ENCODE measurements around the gene CLN6.
"Not testable (repeated sequence)": the region's sequence is repeated elsewhere in the genome, so short reads cannot be mapped to it uniquely, and the experiment has no call there.

Gene CLN6

GRCh38 chr15:68186671-68187397, 42.7 kb downstream of the CLN6 start:
- DNase-seq, result no peak

GRCh38 chr15:68184616-68185480, 44.7 kb downstream of the CLN6 start:
- no peak for DNase-seq

GRCh38 chr15:68183616-68184315, 45.8 kb downstream of the CLN6 start:
- no peak for DNase-seq

GRCh38 chr15:68177742-68178141, 51.8 kb downstream of the CLN6 start:
- no peak for DNase-seq

- no peak for DNase-seq
Observed at GRCh38 chr15:68176601-68177000, 52.9 kb downstream of the CLN6 start.

GRCh38 chr15:68175526-68175925, 54.0 kb downstream of the CLN6 start:
- no peak for DNase-seq

GRCh38 chr15:68173119-68173518, 56.4 kb downstream of the CLN6 start:
- no peak for DNase-seq

GRCh38 chr15:68172037-68172436, 57.5 kb downstream of the CLN6 start:
- not testable (repeated sequence) for DNase-seq

GRCh38 chr15:68166847-68167246, 62.7 kb downstream of the CLN6 start:
- no peak for DNase-seq

- no peak for DNase-seq
Observed at GRCh38 chr15:68163191-68163590, 66.3 kb downstream of the CLN6 start.

- DNase-seq, result no peak
Observed at GRCh38 chr15:68158046-68158628, 71.4 kb downstream of the CLN6 start.

GRCh38 chr15:68157074-68157473, 72.5 kb downstream of the CLN6 start:
- no peak for DNase-seq

All from NCI-H146 (cell line).